Measurements from ENCODE around the gene SDHAF2. TPM values are rescaled to one million over a fixed set of nuclear protein-coding genes. Genes with fewer than 3 reads are reported as not detected.
"Not testable (repeated sequence)": the region's sequence is repeated elsewhere in the genome, so short reads cannot be mapped to it uniquely, and the experiment has no call there.

The SDHAF2 gene
- total RNA-seq: 10 to 100 TPM; 46.7 to 94.0 (median 58.7) TPM

GRCh38 chr11:61429691-61430582 lies at the start of gene SDHAF2, which contains the start of gene CPSF7:
TSS of gene SDHAF2 (plus strand) at chr11:61430124. CDS start at chr11:61430147, 23 bp downstream.
TSS of gene CPSF7 (minus strand) at chr11:61429975. CDS start at chr11:61429235, 740 bp downstream.
- intact Hi-C loops (cut with DNase I; ENCODE audit: low total_unique reads): no loop called here

GRCh38 chr11:61380884-61381283 lies 49.0 kb upstream of the SDHAF2 start:
- intact Hi-C loops (cut with DNase I; ENCODE audit: low total_unique reads): loop anchor here (5.0 kb wide), 1 partner anchor 44 kb away; no protein-coding TSS in a partner anchor
- TF ChIP-seq CTCF (IDR thresholded peaks at IDR 0.05) (no peak), POLR2A (IDR thresholded peaks at IDR 0.05) (no peak), POLR2AphosphoS5 (IDR thresholded peaks at IDR 0.05) (no peak)
- Histone ChIP-seq H3K4me3 (no peak overlapping the region), H3K9me3 (no peaks in the 10 kb centered on the region), H3K36me3 (no peaks in the 10 kb centered on the region), H3K4me1 (no peaks in the 10 kb centered on the region), H3K27ac (no peak overlapping the region), H3K27me3 (no peaks in the 10 kb centered on the region)
- no peak for DNase-seq (ENCODE audit: low spot score in 2 of 2)

More at GRCh38 chr11:61429691-61430582, at the start of gene SDHAF2, which contains the start of gene CPSF7:
- no peaks in the 10 kb centered on the region for H3K27me3 ChIP-seq
- H3K4me1 ChIP-seq: peaks cover 0 to 8% of the 10 kb centered on the region in 2 donors
- TF ChIP-seq POLR2A (IDR thresholded peaks at IDR 0.05): peak; percentile 68
- TF ChIP-seq POLR2AphosphoS5 (IDR thresholded peaks at IDR 0.05): peak; percentile 85 to 93 (median 92)
- TF ChIP-seq CTCF (IDR thresholded peaks at IDR 0.05): no peak
- H3K9me3 ChIP-seq: no peaks in the 10 kb centered on the region
- H3K4me3 ChIP-seq: peak within 1 kb of the TSS; percentile 80 to 91 (median 91)
- peak; percentile 95 to 98 for DNase-seq (ENCODE audit: low spot score in 2 of 2)
- no peaks in the 10 kb centered on the region for H3K36me3 ChIP-seq
- H3K27ac ChIP-seq: peak within 1 kb of the TSS; percentile 99

GRCh38 chr11:61383859-61384258 lies 46.1 kb upstream of the SDHAF2 start:
- not testable (repeated sequence) for DNase-seq (ENCODE audit: low spot score in 2 of 2); H3K27me3 ChIP-seq; H3K4me1 ChIP-seq; H3K36me3 ChIP-seq; H3K4me3 ChIP-seq; H3K9me3 ChIP-seq; H3K27ac ChIP-seq
- intact Hi-C loops (cut with DNase I; ENCODE audit: low total_unique reads): loop anchor here (5.0 kb wide), 1 partner anchor 47 kb away; no protein-coding TSS in a partner anchor

- Histone ChIP-seq H3K4me1 (no peaks in the 10 kb centered on the region), H3K4me3 (no peak overlapping the region), H3K9me3 (no peaks in the 10 kb centered on the region), H3K27ac (no peak overlapping the region), H3K27me3 (no peaks in the 10 kb centered on the region), H3K36me3 (no peaks in the 10 kb centered on the region)
- DNase-seq (ENCODE audit: low spot score in 2 of 2): no peak
- TF ChIP-seq POLR2AphosphoS5 (IDR thresholded peaks at IDR 0.05): no peak
- no peak for TF ChIP-seq CTCF (IDR thresholded peaks at IDR 0.05)
- no peak for TF ChIP-seq POLR2A (IDR thresholded peaks at IDR 0.05)
- intact Hi-C loops (cut with DNase I; ENCODE audit: low total_unique reads): loop anchor here (5.0 kb wide), 1 partner anchor 47 kb away; no protein-coding TSS in a partner anchor
Measured at GRCh38 chr11:61384271-61385242, 45.4 kb upstream of the SDHAF2 start.

- Histone ChIP-seq H3K9me3 (no peaks in the 10 kb centered on the region), H3K27me3 (no peaks in the 10 kb centered on the region), H3K4me3 (no peak overlapping the region), H3K27ac (no peak overlapping the region), H3K36me3 (no peaks in the 10 kb centered on the region), H3K4me1 (peaks cover 0 to 8% of the 10 kb centered on the region in 2 donors)
- TF ChIP-seq POLR2AphosphoS5 (IDR thresholded peaks at IDR 0.05): no peak
- no peak for TF ChIP-seq CTCF (IDR thresholded peaks at IDR 0.05)
- no peak for TF ChIP-seq POLR2A (IDR thresholded peaks at IDR 0.05)
- DNase-seq (ENCODE audit: low spot score in 2 of 2): no peak
- intact Hi-C loops (cut with DNase I; ENCODE audit: low total_unique reads): no loop called here
Measured at GRCh38 chr11:61390161-61390560, 39.8 kb upstream of the SDHAF2 start.
